WERI-Rb-1 (cell line): ENCODE measurements around the gene MAGIX.

Source experiments
- DNase-seq: peaks from one replicate; pipeline ENCODE4 v3.0.0-alpha.2; 2020
- H3K27ac ChIP-seq: fragments of 250-450 bp; sonication (Bioruptor Pico); 2 replicates; pipeline ENCODE4 v1.5.1; 2020; ENCODE audit warnings: mild to moderate bottlenecking, moderate library complexity
- H3K27me3 ChIP-seq: fragments of 250-450 bp; sonication (Bioruptor Pico); 2 replicates; pipeline ENCODE4 v1.5.1; 2021; ENCODE audit warnings: mild to moderate bottlenecking, low read depth, moderate library complexity; ENCODE audit not compliant: insufficient read depth, severe bottlenecking
- H3K36me3 ChIP-seq: fragments of 250-450 bp; sonication (Bioruptor Pico); 2 replicates; pipeline ENCODE4 v1.5.1; 2020; ENCODE audit warnings: mild to moderate bottlenecking, moderate library complexity
- H3K4me3 ChIP-seq: 2 replicates; pipeline ENCODE4 v1.5.1; 2011; ENCODE audit warnings: low read depth, mild to moderate bottlenecking, control low read depth, low read length
- H3K9me3 ChIP-seq: fragments of 250-450 bp; sonication (Bioruptor Pico); 2 replicates; pipeline ENCODE4 v1.5.1; 2021; ENCODE audit warnings: mild to moderate bottlenecking, moderate library complexity; ENCODE audit not compliant: severe bottlenecking
- TF ChIP-seq, protein P1 (sequence below): IDR thresholded peaks from 2 replicates; pipeline ENCODE4 v1.5.1; 2011; ENCODE audit warnings: low read depth, mild to moderate bottlenecking, control low read depth, inconsistent platforms, low read length

MAGIX gene

DNA sequence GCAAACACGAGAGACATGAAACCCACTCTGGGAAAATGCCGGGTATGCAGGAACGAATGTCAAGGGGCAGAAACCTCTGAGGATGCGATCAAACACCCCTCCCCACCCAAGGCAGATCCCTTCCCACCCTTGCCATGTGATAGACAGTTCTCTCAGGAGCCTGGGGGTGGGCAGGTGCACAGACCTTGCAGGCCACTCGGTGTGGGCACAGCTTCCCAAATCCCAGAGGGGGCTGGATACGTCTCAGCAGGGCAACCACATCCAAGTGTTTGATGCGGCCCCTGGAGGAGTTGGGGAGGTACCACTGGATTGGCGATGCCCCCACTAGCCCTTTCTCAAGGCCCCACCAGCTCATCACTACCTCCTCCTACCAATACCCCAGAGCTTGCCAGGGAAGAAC, 47.8 kb downstream of the MAGIX start:
- no peak overlapping the region for H3K4me3 ChIP-seq
- DNase-seq, result no peak
- H3K36me3 ChIP-seq, result peaks cover 46% of the 10 kb centered on the region
- no peaks in the 10 kb centered on the region for H3K9me3 ChIP-seq
- TF ChIP-seq, protein P1, sequence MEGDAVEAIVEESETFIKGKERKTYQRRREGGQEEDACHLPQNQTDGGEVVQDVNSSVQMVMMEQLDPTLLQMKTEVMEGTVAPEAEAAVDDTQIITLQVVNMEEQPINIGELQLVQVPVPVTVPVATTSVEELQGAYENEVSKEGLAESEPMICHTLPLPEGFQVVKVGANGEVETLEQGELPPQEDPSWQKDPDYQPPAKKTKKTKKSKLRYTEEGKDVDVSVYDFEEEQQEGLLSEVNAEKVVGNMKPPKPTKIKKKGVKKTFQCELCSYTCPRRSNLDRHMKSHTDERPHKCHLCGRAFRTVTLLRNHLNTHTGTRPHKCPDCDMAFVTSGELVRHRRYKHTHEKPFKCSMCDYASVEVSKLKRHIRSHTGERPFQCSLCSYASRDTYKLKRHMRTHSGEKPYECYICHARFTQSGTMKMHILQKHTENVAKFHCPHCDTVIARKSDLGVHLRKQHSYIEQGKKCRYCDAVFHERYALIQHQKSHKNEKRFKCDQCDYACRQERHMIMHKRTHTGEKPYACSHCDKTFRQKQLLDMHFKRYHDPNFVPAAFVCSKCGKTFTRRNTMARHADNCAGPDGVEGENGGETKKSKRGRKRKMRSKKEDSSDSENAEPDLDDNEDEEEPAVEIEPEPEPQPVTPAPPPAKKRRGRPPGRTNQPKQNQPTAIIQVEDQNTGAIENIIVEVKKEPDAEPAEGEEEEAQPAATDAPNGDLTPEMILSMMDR, result no peak
- H3K27me3 ChIP-seq, result peaks cover 7% of the 10 kb centered on the region
- H3K27ac ChIP-seq, result no peak overlapping the region

DNA sequence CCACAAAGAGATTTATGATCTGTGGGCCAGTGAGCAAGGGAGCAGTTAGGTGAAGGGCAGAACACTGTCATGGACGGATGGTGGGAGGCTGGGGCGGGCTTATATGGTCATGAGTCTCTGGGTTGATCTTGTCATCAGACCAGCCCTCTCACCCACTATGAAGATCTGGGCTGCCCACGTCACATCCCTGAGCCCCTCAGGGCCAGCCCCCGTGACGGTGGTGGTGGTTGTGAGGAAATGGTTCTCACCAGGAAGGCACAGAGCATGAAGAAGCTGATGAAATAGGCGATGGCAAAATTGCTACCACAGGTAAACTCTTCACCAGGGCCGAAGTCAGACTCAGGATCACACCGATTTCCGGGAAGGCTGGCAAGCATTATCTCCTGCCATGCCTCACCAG, 48.5 kb downstream of the MAGIX start:
- TF ChIP-seq, protein P1, result no peak
- Histone ChIP-seq H3K27me3 (peaks cover 7% of the 10 kb centered on the region), H3K9me3 (no peaks in the 10 kb centered on the region), H3K36me3 (peaks cover 46% of the 10 kb centered on the region), H3K27ac (no peak overlapping the region), H3K4me3 (no peak overlapping the region)
- no peak for DNase-seq

DNA sequence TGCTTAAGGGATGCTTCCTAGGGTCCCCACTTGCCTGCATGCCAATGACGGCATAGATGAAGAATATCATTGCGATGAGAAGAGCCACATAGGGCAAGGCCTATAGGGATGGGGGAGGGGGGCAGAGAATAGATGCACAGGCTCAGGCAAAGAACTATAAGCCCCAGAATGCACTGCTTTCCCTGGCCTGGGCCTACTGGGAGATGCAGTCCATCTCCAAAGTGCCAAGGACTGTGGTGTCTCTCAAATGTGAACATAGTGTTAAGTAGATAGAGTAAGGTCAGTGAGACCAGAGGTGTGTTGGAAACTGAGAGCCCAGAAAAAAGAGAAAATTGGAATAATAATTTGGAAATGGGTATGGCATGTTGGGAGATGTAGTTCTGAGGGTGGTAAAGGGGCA, 49.7 kb downstream of the MAGIX start:
- peaks cover 48% of the 10 kb centered on the region for H3K36me3 ChIP-seq
- peaks cover 7% of the 10 kb centered on the region for H3K27me3 ChIP-seq
- H3K9me3 ChIP-seq, result no peaks in the 10 kb centered on the region
- no peak for DNase-seq
- H3K27ac ChIP-seq, result no peak overlapping the region
- TF ChIP-seq, protein P1, result no peak
- no peak overlapping the region for H3K4me3 ChIP-seq

DNA sequence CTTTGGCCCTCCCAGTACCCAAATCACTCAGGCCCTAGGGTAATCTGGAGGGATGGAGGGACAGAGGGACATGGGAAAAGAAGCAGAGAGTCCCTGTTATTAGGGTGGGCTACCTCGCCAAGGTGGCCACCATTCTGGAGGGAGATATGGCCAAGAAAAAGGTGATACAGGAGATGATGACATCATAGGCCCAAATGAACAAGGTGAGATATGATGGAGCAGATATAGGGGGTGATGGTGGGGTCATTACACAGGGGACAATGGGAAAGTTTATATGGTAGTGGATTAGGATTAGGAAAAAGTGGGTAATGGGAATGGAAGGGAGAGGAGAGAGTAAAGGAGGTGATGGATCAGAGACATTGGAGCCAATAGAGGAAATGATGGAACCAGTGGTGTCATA, 50.3 kb downstream of the MAGIX start:
- DNase-seq, result no peak
- Histone ChIP-seq H3K4me3 (no peak overlapping the region), H3K9me3 (no peaks in the 10 kb centered on the region), H3K27ac (no peak overlapping the region), H3K36me3 (peaks cover 51% of the 10 kb centered on the region), H3K27me3 (peaks cover 7% of the 10 kb centered on the region)
- TF ChIP-seq, protein P1, result no peak

DNA sequence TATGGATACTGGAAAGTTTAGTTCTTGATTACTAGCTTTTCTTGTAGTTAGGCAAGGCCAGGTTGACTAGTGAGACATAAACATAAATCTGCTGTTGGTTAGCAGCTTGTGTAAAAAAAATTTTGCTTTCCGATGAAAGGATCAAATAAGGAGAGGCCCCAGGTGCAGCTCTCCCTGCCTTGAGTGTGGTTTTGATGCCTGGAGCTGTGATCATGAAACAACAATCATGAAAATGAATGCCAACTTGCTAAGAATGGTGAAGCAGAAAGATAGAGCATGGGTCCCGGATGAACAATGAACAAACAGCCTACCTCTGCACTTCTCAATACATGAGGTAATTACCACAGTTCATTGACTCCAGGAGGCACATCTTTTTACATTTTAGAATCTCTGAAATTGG, 51.9 kb downstream of the MAGIX start:
- no peak overlapping the region for H3K27ac ChIP-seq
- H3K36me3 ChIP-seq, result peaks cover 49% of the 10 kb centered on the region
- no peak overlapping the region for H3K4me3 ChIP-seq
- H3K9me3 ChIP-seq, result no peaks in the 10 kb centered on the region
- H3K27me3 ChIP-seq, result peaks cover 9% of the 10 kb centered on the region
- no peak for DNase-seq
- TF ChIP-seq, protein P1, result no peak

DNA sequence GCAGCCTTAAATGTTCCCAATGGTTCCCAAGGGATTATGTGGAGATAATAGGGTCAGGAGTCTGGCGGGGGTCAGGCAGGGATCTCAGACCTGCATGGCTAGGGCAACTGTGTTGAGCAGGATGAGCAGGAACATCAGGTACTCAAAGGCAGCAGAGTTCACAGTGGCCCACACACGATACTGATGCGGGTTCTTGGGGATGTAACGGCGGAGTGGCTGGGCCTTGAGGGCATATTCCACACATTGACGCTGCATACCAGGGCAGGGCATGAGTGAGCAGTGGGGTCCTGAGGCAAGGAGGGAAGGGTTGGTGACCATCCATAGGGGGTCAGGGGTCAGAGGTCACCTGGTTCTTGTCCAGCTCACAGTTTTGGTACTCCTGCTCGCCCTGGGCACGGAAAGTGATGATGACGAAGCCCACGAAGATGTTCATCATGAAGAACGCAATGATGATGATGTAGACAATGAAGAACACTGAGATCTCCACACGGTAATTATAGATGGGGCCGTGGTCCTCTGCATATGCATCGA, 52.5 kb downstream of the MAGIX start:
- H3K9me3 ChIP-seq, result no peaks in the 10 kb centered on the region
- no peak overlapping the region for H3K4me3 ChIP-seq
- no peak overlapping the region for H3K27ac ChIP-seq
- peaks cover 5% of the 10 kb centered on the region for H3K27me3 ChIP-seq
- TF ChIP-seq, protein P1, result no peak
- no peak for DNase-seq
- peaks cover 54% of the 10 kb centered on the region for H3K36me3 ChIP-seq
